ENCODE data around the gene MACROD2.
"Not testable (repeated sequence)": the region's sequence is repeated elsewhere in the genome, so short reads cannot be mapped to it uniquely, and the experiment has no call there.

MACROD2 gene

GRCh38 chr20:15496501-15497039 is 1501.3 kb downstream of the MACROD2 start:
- no peak for DNase-seq (ENCODE audit: low read depth, low spot score)

DNA sequence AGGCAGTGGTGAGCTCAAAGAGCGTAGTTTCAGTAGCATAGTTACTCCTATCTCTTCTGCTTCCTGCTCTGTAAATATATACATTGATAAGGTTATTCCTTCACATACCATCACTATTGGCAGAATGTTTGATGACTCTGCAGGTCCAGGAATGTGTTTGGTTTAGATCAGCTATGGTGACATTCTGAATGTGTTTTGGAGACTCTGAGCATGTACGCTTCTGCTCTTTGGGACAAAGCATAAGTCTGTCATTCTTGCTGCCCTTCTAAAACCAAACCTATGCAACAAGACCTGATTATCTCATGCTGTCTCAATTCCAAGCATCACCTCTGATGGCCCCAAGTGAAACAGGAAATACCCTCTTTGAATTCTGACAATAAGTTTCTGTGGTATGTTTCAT is 1503.6 kb downstream of the MACROD2 start:
- no peak for DNase-seq (ENCODE audit: low read depth, low spot score)

DNA sequence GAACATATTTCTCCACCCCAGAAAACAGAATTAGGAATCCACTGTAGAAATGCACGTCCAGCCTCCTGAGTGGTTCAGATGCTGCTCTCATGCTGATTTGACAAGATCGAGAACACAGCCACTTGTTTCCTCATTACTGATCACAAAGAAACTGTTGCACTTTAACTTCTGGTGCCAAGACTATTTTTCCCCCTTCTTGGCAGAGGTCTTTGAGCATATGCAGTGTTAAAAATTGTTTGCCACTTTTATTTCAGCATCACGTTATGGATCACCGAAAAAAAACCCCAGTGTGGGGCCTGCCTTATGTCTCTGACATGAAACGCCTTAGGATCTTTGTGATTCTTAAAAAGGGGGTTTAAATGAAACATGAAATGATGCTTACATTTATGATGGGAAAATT is 1511.0 kb downstream of the MACROD2 start:
- no peak for DNase-seq (ENCODE audit: low read depth, low spot score)

DNA sequence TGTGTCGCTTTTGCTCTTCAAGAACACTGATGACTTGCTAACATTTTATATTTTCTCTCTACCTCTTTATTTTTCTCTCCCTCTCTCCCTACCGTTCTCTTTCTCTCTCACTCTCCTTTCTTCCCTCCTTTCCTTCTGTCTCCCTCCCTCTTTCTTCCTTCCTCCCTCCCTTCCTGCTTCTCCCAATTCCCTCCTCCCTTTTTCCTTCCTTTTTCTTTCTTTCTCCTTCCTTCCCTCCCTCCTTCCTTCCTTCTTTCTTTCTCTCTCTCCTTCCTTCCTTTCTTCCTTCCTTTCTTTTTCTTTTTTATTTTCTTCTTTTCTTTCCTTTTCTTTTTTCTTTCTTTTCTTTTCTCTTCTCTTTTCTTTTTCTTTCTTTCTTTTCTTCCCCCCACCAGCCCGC is 1511.8 kb downstream of the MACROD2 start:
- no peak for DNase-seq (ENCODE audit: low read depth, low spot score)

DNA sequence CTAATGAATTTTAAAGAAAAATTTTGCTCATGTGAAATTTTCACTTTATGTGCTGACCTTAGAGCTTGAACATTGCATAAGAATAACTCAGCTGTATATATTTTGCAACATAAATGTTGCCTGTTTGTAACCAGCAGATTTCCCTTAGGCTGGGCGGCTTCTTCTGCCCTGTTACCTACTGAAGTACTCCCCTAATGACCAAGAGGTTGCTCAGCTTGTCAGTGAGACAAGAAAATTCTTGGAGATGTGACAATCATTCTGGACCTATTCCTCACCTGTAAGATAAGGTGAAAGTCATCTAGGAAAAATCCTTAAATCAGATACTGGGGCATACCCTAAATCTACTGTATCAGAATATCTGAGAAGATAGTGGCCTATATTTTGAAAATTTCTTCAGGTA is 1516.2 kb downstream of the MACROD2 start:
- no peak for DNase-seq (ENCODE audit: low read depth, low spot score)

GRCh38 chr20:15512916-15513315 is 1517.6 kb downstream of the MACROD2 start:
- DNase-seq (ENCODE audit: low read depth, low spot score), result no peak

DNA sequence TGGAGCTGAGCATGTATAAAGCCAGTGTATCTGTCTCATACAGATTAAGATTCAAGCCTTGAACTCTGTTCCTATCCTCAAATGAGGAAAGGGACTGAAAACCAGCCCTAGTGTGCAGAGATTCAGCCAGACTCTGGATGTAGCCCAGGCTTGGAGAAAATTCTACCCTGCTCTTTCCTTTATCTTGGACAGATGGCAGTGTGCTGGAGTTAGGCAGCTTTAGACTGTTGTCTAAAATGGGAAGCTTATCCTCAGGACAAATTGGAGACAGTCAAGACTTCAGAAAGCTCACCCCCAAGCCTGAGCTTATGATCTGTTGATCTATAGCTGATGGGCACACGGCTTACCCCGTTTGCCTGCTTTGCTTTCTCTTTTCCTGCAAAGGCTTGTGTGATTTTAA is 1520.4 kb downstream of the MACROD2 start:
- DNase-seq (ENCODE audit: low read depth, low spot score), result no peak

GRCh38 chr20:15520930-15521524 is 1525.7 kb downstream of the MACROD2 start:
- no peak for DNase-seq (ENCODE audit: low read depth, low spot score)

GRCh38 chr20:15523400-15523799 is 1528.1 kb downstream of the MACROD2 start:
- DNase-seq (ENCODE audit: low read depth, low spot score), result no peak

GRCh38 chr20:15528391-15529111 is 1533.2 kb downstream of the MACROD2 start:
- no peak for DNase-seq (ENCODE audit: low read depth, low spot score)

DNA sequence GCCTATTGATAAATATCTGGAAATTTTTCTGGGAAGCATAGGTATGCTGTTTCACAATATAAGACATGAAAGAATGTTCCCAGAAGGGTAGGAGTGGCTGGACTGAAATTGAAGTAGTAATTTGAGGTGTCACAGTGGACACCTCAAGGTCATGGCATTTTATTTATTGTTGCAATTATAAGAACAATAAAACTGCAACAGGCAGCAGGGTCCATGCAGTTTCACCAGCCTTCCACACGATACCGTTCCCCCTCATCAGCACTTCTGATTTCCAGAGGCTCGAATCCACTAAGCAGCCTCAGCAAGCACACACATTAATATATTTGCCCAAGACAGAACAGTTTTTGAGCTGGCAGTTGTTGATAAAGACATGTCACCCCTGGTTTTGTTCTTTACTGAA is 1540.5 kb downstream of the MACROD2 start:
- DNase-seq (ENCODE audit: low read depth, low spot score), result no peak

DNA sequence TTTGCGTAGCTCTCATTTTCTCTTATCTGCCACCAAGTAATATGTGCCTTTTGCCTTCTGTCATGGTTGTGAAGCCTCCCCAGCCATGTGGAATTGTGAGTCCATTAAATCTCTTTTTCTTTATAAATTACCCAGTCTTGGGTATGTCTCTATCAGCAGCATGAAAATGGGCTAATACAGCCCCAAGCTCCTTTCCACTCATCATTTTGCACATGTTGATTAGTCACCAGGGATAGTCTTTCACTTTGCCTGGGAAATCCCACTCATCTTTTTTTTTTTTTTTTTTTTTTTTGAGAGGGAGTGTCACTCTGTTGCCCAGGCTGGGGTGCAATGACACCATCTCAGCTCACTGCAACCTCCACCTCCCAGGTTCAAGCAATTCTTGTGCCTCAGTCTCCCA is 1541.9 kb downstream of the MACROD2 start:
- not testable (repeated sequence) for DNase-seq (ENCODE audit: low read depth, low spot score)

GRCh38 chr20:15542655-15543054 is 1547.3 kb downstream of the MACROD2 start:
- no peak for DNase-seq (ENCODE audit: low read depth, low spot score)

DNA sequence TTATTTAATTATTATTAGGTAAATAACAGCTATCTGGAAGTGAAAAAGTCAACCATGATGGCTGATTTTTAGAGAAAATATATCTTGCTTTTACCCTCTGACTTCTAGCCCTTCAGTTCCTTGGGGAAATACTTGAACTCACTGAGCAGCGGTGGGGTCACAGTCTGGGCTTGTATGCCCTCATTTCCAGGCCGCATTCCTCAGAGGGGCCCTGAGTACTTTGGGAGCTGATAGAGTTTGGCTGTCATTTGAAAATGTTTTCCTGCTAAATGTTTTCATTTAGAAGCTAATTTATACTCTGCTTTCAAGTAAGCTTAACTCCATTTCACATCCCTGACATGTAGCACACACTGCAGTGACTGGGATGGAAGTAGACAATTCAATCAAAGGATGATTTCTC is 1549.4 kb downstream of the MACROD2 start:
- no peak for DNase-seq (ENCODE audit: low read depth, low spot score)

DNA sequence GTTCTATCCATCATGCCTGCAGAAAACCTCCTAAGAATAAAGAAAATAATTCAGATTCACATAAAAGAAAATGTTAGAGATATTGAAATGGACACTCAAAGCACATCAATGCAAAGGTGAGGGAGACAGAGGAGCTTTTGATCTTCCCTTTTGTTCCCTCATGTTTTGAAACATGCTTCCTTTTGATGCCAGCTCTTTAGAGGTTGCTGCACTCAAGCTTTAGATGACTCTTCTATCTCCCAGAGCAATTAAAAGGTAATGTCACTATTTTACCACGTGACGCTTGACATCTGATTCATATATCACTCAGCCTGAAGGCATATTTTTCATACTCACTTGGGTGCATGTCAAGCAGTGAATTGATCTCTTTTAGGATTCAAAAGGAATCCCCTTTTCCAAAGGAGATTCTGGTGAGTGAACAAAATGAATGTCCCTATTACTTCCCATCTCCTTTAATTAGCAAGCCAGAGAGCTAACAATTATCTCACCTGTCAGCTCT is 1551.3 kb downstream of the MACROD2 start:
- no peak for DNase-seq (ENCODE audit: low read depth, low spot score)

DNA sequence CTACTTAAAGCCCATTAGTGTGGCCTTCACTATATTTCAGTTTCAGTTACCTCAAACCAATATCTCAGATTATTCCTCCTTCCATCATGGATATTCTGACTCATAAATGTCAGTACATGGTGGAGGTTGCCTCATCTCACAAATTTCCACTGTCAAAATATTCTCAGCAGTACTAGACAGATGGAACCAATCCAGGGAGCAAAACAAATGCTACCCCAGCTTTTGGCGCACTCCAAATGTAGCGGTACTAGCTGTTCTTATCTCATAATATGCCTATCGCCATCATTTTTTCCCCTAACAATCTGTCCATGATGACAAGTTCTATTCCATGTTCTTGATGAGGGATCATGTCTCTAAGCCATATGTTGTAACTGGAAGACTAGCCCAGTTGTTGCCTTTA is 1551.8 kb downstream of the MACROD2 start:
- no peak for DNase-seq (ENCODE audit: low read depth, low spot score)

DNA sequence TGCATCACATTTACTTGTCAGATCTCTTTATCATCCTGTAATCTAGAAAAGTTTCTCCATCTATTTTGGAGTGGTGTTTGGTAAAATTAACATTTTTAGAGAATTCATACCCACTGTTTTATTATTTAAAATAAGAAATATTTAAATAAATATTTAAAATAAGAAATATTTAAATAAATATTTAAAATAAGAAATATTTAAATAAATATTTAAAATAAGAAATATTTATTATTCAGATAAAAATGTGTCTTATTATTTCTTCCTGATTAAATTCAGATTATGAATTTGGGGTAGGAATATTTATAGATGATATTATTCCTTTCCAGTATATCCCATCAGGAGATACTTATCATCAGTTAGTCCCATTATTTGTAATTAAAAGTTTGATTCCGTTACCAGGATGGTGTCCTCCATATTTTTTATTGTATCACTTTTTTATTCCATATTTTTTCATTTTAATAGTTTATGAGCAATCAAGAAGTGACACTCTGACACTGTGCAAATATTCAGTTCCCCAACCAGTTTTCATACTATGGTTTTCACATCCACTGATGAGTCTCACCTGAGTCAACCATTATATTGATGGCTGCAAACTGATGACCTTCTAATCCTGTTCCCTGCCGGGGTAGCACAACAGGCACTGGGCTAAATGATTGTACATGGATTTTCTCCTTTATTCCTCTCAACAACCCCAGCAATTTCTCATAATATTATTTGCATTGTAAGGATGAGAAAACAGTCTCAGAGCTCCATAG is 1555.0 kb downstream of the MACROD2 start:
- no peak for DNase-seq (ENCODE audit: low read depth, low spot score)

GRCh38 chr20:15555913-15556312 is 1560.6 kb downstream of the MACROD2 start:
- DNase-seq (ENCODE audit: low read depth, low spot score), result no peak

DNA sequence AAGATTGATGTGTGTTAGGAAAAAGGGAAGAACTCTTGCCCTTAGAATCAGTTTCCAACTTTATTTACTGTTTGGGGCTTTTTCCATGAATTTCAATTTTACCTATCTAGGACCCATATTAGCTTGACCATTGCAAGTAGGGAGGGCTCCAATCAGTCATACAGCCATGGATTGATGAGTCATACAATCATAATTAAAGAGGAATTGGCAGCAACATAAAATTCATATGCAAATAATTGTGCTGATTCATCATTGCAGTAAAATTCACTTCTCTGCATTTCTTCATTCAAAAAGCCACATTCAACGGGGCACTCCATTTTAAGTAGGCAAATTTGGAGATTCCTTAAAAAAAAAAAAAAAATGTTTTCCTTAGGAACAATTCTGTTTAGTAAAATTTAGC is 1561.6 kb downstream of the MACROD2 start:
- no peak for DNase-seq (ENCODE audit: low read depth, low spot score)

GRCh38 chr20:15561070-15561569 is 1565.8 kb downstream of the MACROD2 start:
- DNase-seq (ENCODE audit: low read depth, low spot score), result no peak

DNA sequence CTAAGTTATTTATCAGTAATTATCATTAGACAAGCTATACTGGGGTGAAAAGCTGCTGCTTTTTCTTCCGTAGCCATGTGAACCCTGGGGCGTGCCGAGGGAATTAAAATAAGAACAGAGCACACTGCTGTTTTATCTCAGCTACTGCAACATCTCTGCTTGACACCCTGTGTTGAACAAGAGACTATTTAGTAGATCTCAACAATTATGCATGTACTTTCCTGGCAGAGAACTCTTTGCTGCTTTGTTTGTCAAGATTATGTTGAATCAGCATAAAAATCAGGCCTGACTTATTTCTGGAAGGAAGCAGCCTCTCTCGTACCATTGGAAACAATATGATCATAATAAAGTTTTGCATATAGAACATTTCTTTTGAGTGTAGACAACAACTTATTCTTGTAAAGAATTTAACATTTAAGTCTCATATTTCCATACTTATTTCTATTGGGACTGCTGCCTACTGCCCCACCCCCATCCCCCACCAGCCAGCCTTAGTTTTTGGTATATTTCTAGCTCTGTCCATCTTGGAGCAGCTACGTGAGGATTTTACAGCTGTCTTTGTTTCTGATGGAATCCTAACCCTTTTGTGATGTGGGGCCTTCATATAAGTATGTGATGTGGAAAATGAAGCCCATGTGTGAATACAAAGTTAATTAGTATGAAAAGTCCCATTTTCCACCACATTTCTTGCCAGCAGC is 1566.5 kb downstream of the MACROD2 start:
- no peak for DNase-seq (ENCODE audit: low read depth, low spot score)

- DNase-seq (ENCODE audit: low read depth, low spot score), result no peak
Observed at GRCh38 chr20:15563836-15564235, 1568.5 kb downstream of the MACROD2 start.
